Liver (tissue), 9 donors: ENCODE measurements around the gene SCARF1. TPM values are rescaled to one million over a fixed set of nuclear protein-coding genes. Genes with fewer than 3 reads are reported as not detected.

Experiments
- DNase-seq: peaks from one replicate; pipeline ENCODE4 v3.0.0-alpha.2; 2017; ENCODE audit warnings: low spot score
- H3K27ac ChIP-seq, 2 donors: one replicate each; pipeline ENCODE4 v1.7.0; 2013; ENCODE audit warnings: inconsistent platforms in 2 of 2, low read length in 2 of 2, control low read depth in 1 of 2, low read depth in 1 of 2, mild to moderate bottlenecking in 1 of 2
- H3K27me3 ChIP-seq, 4 donors: one replicate each; pipeline versions ENCODE4 v1.6.1 to v1.7.0; 2013; ENCODE audit warnings: low read length in 3 of 4, inconsistent platforms in 1 of 4, mild to moderate bottlenecking in 1 of 4, moderate library complexity in 1 of 4; ENCODE audit not compliant: control insufficient read depth in 4 of 4, insufficient read depth in 4 of 4
- H3K36me3 ChIP-seq, 4 donors: one replicate each; pipeline versions ENCODE4 v1.6.1 to v1.7.0; 2013; ENCODE audit warnings: low read length in 3 of 4, mild to moderate bottlenecking in 3 of 4, low read depth in 1 of 4, moderate library complexity in 1 of 4; ENCODE audit not compliant: control insufficient read depth in 4 of 4, insufficient read depth in 3 of 4
- H3K4me1 ChIP-seq, 4 donors: one replicate each; pipeline versions ENCODE4 v1.6.1 to v1.7.0; 2013; ENCODE audit warnings: low read length in 3 of 4, mild to moderate bottlenecking in 3 of 4, moderate library complexity in 1 of 4; ENCODE audit not compliant: control insufficient read depth in 4 of 4, insufficient read depth in 4 of 4
- H3K4me3 ChIP-seq, 3 donors: one replicate each; pipeline versions ENCODE4 v1.6.1 to v1.7.0; 2013; ENCODE audit warnings: low read length in 3 of 3, control low read depth in 1 of 3, low read depth in 1 of 3, mild to moderate bottlenecking in 1 of 3
- H3K9ac ChIP-seq, 2 donors: one replicate each; pipeline ENCODE4 v1.7.0; 2013; ENCODE audit warnings: low read length in 2 of 2, mild to moderate bottlenecking in 2 of 2, moderate library complexity in 2 of 2, control low read depth in 1 of 2, low read depth in 1 of 2
- H3K9me3 ChIP-seq, 4 donors: one replicate each; pipeline versions ENCODE4 v1.6.1 to v1.7.0; 2013; ENCODE audit warnings: low read length in 3 of 4; ENCODE audit not compliant: control insufficient read depth in 4 of 4
- ATF3 ChIP-seq: IDR thresholded peaks from 2 replicates; pipeline ENCODE4 v1.6.1; 2016; ENCODE audit warnings: antibody characterized with exemption
- CTCF ChIP-seq: fragments of 150-350 bp; IDR thresholded peaks from 2 replicates; pipeline ENCODE4 v1.5.1; 2017; ENCODE audit warnings: improper control_type of control experiment, low read depth, low read length; ENCODE audit not compliant: missing input control
- EGR1 ChIP-seq, 2 donors: IDR thresholded peaks; 2 replicates each; pipeline ENCODE4 v1.6.1; 2016 to 2018; ENCODE audit warnings: antibody characterized with exemption in 2 of 2, low read depth in 2 of 2
- FOXA1 ChIP-seq: IDR thresholded peaks from 2 replicates; pipeline ENCODE4 v1.6.1; 2016; ENCODE audit warnings: antibody characterized with exemption
- FOXA2 ChIP-seq: IDR thresholded peaks from 2 replicates; pipeline ENCODE4 v1.6.1; 2016; ENCODE audit warnings: antibody characterized with exemption
- HNF4A ChIP-seq, 2 donors: conservative IDR thresholded peaks; 2 replicates each; pipeline ENCODE4 v1.6.1; 2016; ENCODE audit warnings: antibody characterized with exemption in 2 of 2, mild to moderate bottlenecking in 2 of 2
- HNF4G ChIP-seq: IDR thresholded peaks from 2 replicates; pipeline ENCODE4 v1.6.1; 2016; ENCODE audit warnings: antibody characterized with exemption
- JUND ChIP-seq, 2 donors: IDR thresholded peaks; 2 replicates each; pipeline ENCODE4 v1.6.1; 2016; ENCODE audit warnings: antibody characterized with exemption in 2 of 2
- MAX ChIP-seq: IDR thresholded peaks from 2 replicates; pipeline ENCODE4 v1.6.1; 2016; ENCODE audit warnings: antibody characterized with exemption
- NR2F2 ChIP-seq: IDR thresholded peaks from 2 replicates; pipeline ENCODE4 v1.6.1; 2016; ENCODE audit warnings: antibody characterized with exemption
- RAD21 ChIP-seq, 2 donors: IDR thresholded peaks; 2 replicates each; pipeline ENCODE4 v1.6.1; 2016; ENCODE audit warnings: antibody characterized with exemption in 2 of 2, mild to moderate bottlenecking in 2 of 2
- RXRA ChIP-seq, 2 donors: IDR thresholded peaks; 2 replicates each; pipeline ENCODE4 v1.6.1; 2017 to 2018; ENCODE audit warnings: antibody characterized with exemption in 2 of 2, mild to moderate bottlenecking in 1 of 2
- SP1 ChIP-seq: IDR thresholded peaks from 2 replicates; pipeline ENCODE4 v1.6.1; 2018; ENCODE audit warnings: antibody characterized with exemption, mild to moderate bottlenecking
- TAF1 ChIP-seq: conservative IDR thresholded peaks from 2 replicates; pipeline ENCODE4 v1.6.1; 2016; ENCODE audit warnings: antibody characterized with exemption, mild to moderate bottlenecking
- YY1 ChIP-seq: IDR thresholded peaks from 2 replicates; pipeline ENCODE4 v1.6.1; 2016; ENCODE audit warnings: antibody characterized with exemption, mild to moderate bottlenecking
- ZBTB33 ChIP-seq: IDR thresholded peaks from 2 replicates; pipeline ENCODE4 v1.6.1; 2016; ENCODE audit warnings: antibody characterized with exemption
- WGBS: extraction: QIAGEN DNeasy Blood & Tissue Kit; methylation state at CpG from one replicate; pipeline ENCODE4 v1.1.7; 2013; 5-methylcytosine and 5-hydroxymethylcytosine counted together
- polyA plus RNA-seq, 2 donors: library from polyadenylated mRNA; stranded (reverse) in 1 of 2; unstranded in 1 of 2; fragments of 200-250 nt in 1 of 2; fragments of >200 nt in 1 of 2; fragmentation: Nextera tagmentation in 1 of 2; extraction: Ambion mirVana in 1 of 2; gene quantifications; one replicate each; pipeline versions ENCODE4 v1.2.1 to v1.2.3, GENCODE V29; 2013 to 2015
- total RNA-seq, 2 donors: library from RNA; depleted of rRNA; stranded (reverse); fragments of >200 nt; gene quantifications; one replicate each; pipeline ENCODE4 v1.2.3, GENCODE V29; 2014
- donor health status: healthy.
- donor health status: healthy.
- donor health status: healthy.
- donor health status: healthy.
- donor health status: healthy.

The SCARF1 gene
- total and polyA plus RNA-seq, 4 donors, result 1.3 to 11.9 (median 8.4) TPM

- Histone ChIP-seq H3K36me3 (peaks cover 0 to 8% (median 5%) of the 10 kb centered on the region in 4 donors), H3K4me3 (peak overlapping the region in 2 of 3 donors; percentile 32 to 43), H3K27ac (peak overlapping the region; percentile 69 to 72), H3K9me3 (no peaks in the 10 kb centered on the region), H3K27me3 (no peaks in the 10 kb centered on the region), H3K4me1 (peaks cover 8 to 42% (median 19%) of the 10 kb centered on the region in 4 donors), H3K9ac (no peak overlapping the region)
- 6% methylated on average over 90 of the region's 90 CpGs for WGBS
- DNase-seq, result no peak
- no peak for TF ChIP-seq RXRA (IDR thresholded peaks at IDR 0.05)
- TF ChIP-seq NR2F2, result no peak
- TF ChIP-seq YY1, result no peak
- no peak for TF ChIP-seq HNF4G
- no peak for TF ChIP-seq MAX
- TF ChIP-seq CTCF, result no peak
- TF ChIP-seq FOXA1, result no peak
- no peak for TF ChIP-seq TAF1
- no peak for TF ChIP-seq FOXA2
Observed at GRCh38 chr17:1643293-1643998, 2.1 kb downstream of the SCARF1 start.

GRCh38 chr17:1641065-1641403 lies 4.5 kb downstream of the SCARF1 start:
- DNase-seq, result no peak
- Histone ChIP-seq H3K4me3 (no peak overlapping the region), H3K36me3 (peaks cover 3 to 11% (median 8%) of the 10 kb centered on the region in 4 donors), H3K9ac (no peak overlapping the region), H3K9me3 (no peaks in the 10 kb centered on the region), H3K27me3 (no peaks in the 10 kb centered on the region), H3K27ac (no peak overlapping the region), H3K4me1 (peaks cover 5 to 22% (median 12%) of the 10 kb centered on the region in 4 donors)
- WGBS, result 88% methylated on average over 12 of the region's 12 CpGs
- no peak for TF ChIP-seq JUND (IDR thresholded peaks at IDR 0.05)
- no peak for TF ChIP-seq SP1
- TF ChIP-seq NR2F2, result no peak
- no peak for TF ChIP-seq EGR1 (IDR thresholded peaks at IDR 0.05; ENCODE audit: low read depth in 2 of 2)
- no peak for TF ChIP-seq CTCF
- no peak for TF ChIP-seq ATF3
- TF ChIP-seq ZBTB33, result no peak
- no peak for TF ChIP-seq YY1
- TF ChIP-seq TAF1, result no peak
- TF ChIP-seq HNF4A (conservative IDR thresholded peaks at IDR 0.05), result no peak
- TF ChIP-seq FOXA2, result no peak
- no peak for TF ChIP-seq RAD21 (IDR thresholded peaks at IDR 0.05)
